Measurements from ENCODE around the gene ZNF598. TPM values are rescaled to one million over a fixed set of nuclear protein-coding genes. Genes with fewer than 3 reads are reported as not detected.

Gene ZNF598
- total RNA-seq, 1 experiment from 2014 or later = 72.4 TPM

GRCh38 chr16:1991135-1991551, 18.5 kb downstream of the ZNF598 start:
- CTCF ChIA-PET = no interaction called here
- Mint-ChIP-seq H3K4me3 (ENCODE audit: low read depth, unreplicated experiment) (peak overlapping the region; percentile 54), H3K4me1 (ENCODE audit: low read depth, unreplicated experiment) (peaks cover 17% of the 10 kb centered on the region), H3K27me3 (ENCODE audit: unreplicated experiment) (no peaks in the 10 kb centered on the region), H3K36me3 (ENCODE audit: insufficient read depth, unreplicated experiment) (peaks cover 51% of the 10 kb centered on the region), H3K27ac (ENCODE audit: unreplicated experiment) (no peak overlapping the region), H3K9me3 (ENCODE audit: low read depth, unreplicated experiment) (no peaks in the 10 kb centered on the region)
- DNase-seq = no peak
- TF ChIP-seq CTCF (IDR thresholded peaks at IDR 0.05; ENCODE audit: unreplicated experiment) = no peak
- intact Hi-C loops (cut with micrococcal nuclease; ENCODE audit: unreplicated experiment) = no loop called here
- BruUV-seq (replicated peaks) = no TSS peak

- peaks cover 47% of the 10 kb centered on the region for H3K36me3 Mint-ChIP-seq (ENCODE audit: insufficient read depth, unreplicated experiment)
- no peaks in the 10 kb centered on the region for H3K27me3 Mint-ChIP-seq (ENCODE audit: unreplicated experiment)
- no peak overlapping the region for H3K27ac Mint-ChIP-seq (ENCODE audit: unreplicated experiment)
- H3K4me1 Mint-ChIP-seq (ENCODE audit: low read depth, unreplicated experiment) = peaks cover 11% of the 10 kb centered on the region
- peak overlapping the region; percentile 54 for H3K4me3 Mint-ChIP-seq (ENCODE audit: low read depth, unreplicated experiment)
- CTCF ChIA-PET = no interaction called here
- TF ChIP-seq CTCF (IDR thresholded peaks at IDR 0.05; ENCODE audit: unreplicated experiment) = no peak
- intact Hi-C loops (cut with micrococcal nuclease; ENCODE audit: unreplicated experiment) = no loop called here
- peak; percentile 61 for DNase-seq
- TSS peak; percentile 14 for BruUV-seq (replicated peaks)
- H3K9me3 Mint-ChIP-seq (ENCODE audit: low read depth, unreplicated experiment) = no peaks in the 10 kb centered on the region
These were observed 19.1 kb downstream of the ZNF598 start for GRCh38 chr16:1990351-1991134.

GRCh38 chr16:1990101-1990350, 19.6 kb downstream of the ZNF598 start:
- H3K27ac Mint-ChIP-seq (ENCODE audit: unreplicated experiment) = no peak overlapping the region
- intact Hi-C loops (cut with micrococcal nuclease; ENCODE audit: unreplicated experiment) = no loop called here
- TF ChIP-seq CTCF (IDR thresholded peaks at IDR 0.05; ENCODE audit: unreplicated experiment) = no peak
- H3K9me3 Mint-ChIP-seq (ENCODE audit: low read depth, unreplicated experiment) = no peaks in the 10 kb centered on the region
- no TSS peak for BruUV-seq (replicated peaks)
- peaks cover 8% of the 10 kb centered on the region for H3K4me1 Mint-ChIP-seq (ENCODE audit: low read depth, unreplicated experiment)
- peaks cover 48% of the 10 kb centered on the region for H3K36me3 Mint-ChIP-seq (ENCODE audit: insufficient read depth, unreplicated experiment)
- DNase-seq = no peak
- H3K4me3 Mint-ChIP-seq (ENCODE audit: low read depth, unreplicated experiment) = peak overlapping the region; percentile 54
- CTCF ChIA-PET = no interaction called here
- H3K27me3 Mint-ChIP-seq (ENCODE audit: unreplicated experiment) = no peaks in the 10 kb centered on the region

GRCh38 chr16:1989209-1990100, 20.2 kb downstream of the ZNF598 start, which contains the start of gene SYNGR3:
TSS of gene SYNGR3 (plus strand) at chr16:1989970. CDS start at chr16:1990103, 133 bp downstream.
- Mint-ChIP-seq H3K27ac (ENCODE audit: unreplicated experiment) (peak within 1 kb of the TSS; percentile 13), H3K36me3 (ENCODE audit: insufficient read depth, unreplicated experiment) (peaks cover 54% of the 10 kb centered on the region), H3K27me3 (ENCODE audit: unreplicated experiment) (no peaks in the 10 kb centered on the region), H3K4me3 (ENCODE audit: low read depth, unreplicated experiment) (peak within 1 kb of the TSS; percentile 54), H3K9me3 (ENCODE audit: low read depth, unreplicated experiment) (no peaks in the 10 kb centered on the region), H3K4me1 (ENCODE audit: low read depth, unreplicated experiment) (peaks cover 8% of the 10 kb centered on the region)
- CTCF ChIA-PET = no interaction called here
- no TSS peak for BruUV-seq (replicated peaks)
- DNase-seq = no peak
- intact Hi-C loops (cut with micrococcal nuclease; ENCODE audit: unreplicated experiment) = no loop called here
- no peak for TF ChIP-seq CTCF (IDR thresholded peaks at IDR 0.05; ENCODE audit: unreplicated experiment)

Measured in Calu3 (cell line).